ENCODE results near the gene RAI14. TPM values are rescaled to one million over a fixed set of nuclear protein-coding genes. Genes with fewer than 3 reads are reported as not detected.

Gene RAI14
- total RNA-seq, 1 donor from 2014 or later: 127 TPM

- H3K36me3 Mint-ChIP-seq (ENCODE audit: low read depth, unreplicated experiment): no peaks in the 10 kb centered on the region
- no peak for DNase-seq (ENCODE audit: low spot score)
- no peak overlapping the region for H3K4me3 Mint-ChIP-seq (ENCODE audit: unreplicated experiment)
- H3K4me1 Mint-ChIP-seq (ENCODE audit: unreplicated experiment): peaks cover 8% of the 10 kb centered on the region
- no peak for TF ChIP-seq CTCF (IDR thresholded peaks at IDR 0.05; ENCODE audit: unreplicated experiment)
- no peak overlapping the region for H3K27ac Mint-ChIP-seq (ENCODE audit: unreplicated experiment)
- no peaks in the 10 kb centered on the region for H3K9me3 Mint-ChIP-seq (ENCODE audit: unreplicated experiment)
- no peaks in the 10 kb centered on the region for H3K27me3 Mint-ChIP-seq (ENCODE audit: unreplicated experiment)
Observed at GRCh38 chr5:34626036-34626435, 30.1 kb upstream of the RAI14 start.

- no peak overlapping the region for H3K4me3 Mint-ChIP-seq (ENCODE audit: unreplicated experiment)
- peaks cover 8% of the 10 kb centered on the region for H3K4me1 Mint-ChIP-seq (ENCODE audit: unreplicated experiment)
- no peak for DNase-seq (ENCODE audit: low spot score)
- no peaks in the 10 kb centered on the region for H3K9me3 Mint-ChIP-seq (ENCODE audit: unreplicated experiment)
- no peaks in the 10 kb centered on the region for H3K36me3 Mint-ChIP-seq (ENCODE audit: low read depth, unreplicated experiment)
- no peaks in the 10 kb centered on the region for H3K27me3 Mint-ChIP-seq (ENCODE audit: unreplicated experiment)
- no peak overlapping the region for H3K27ac Mint-ChIP-seq (ENCODE audit: unreplicated experiment)
- no peak for TF ChIP-seq CTCF (IDR thresholded peaks at IDR 0.05; ENCODE audit: unreplicated experiment)
Observed at GRCh38 chr5:34626751-34627150, 29.4 kb upstream of the RAI14 start.

- no peak for TF ChIP-seq CTCF (IDR thresholded peaks at IDR 0.05; ENCODE audit: unreplicated experiment)
- no peak for DNase-seq (ENCODE audit: low spot score)
- no peaks in the 10 kb centered on the region for H3K27me3 Mint-ChIP-seq (ENCODE audit: unreplicated experiment)
- H3K4me1 Mint-ChIP-seq (ENCODE audit: unreplicated experiment): peaks cover 8% of the 10 kb centered on the region
- H3K27ac Mint-ChIP-seq (ENCODE audit: unreplicated experiment): no peak overlapping the region
- H3K4me3 Mint-ChIP-seq (ENCODE audit: unreplicated experiment): no peak overlapping the region
- no peaks in the 10 kb centered on the region for H3K9me3 Mint-ChIP-seq (ENCODE audit: unreplicated experiment)
- no peaks in the 10 kb centered on the region for H3K36me3 Mint-ChIP-seq (ENCODE audit: low read depth, unreplicated experiment)
Observed at GRCh38 chr5:34627794-34628193, 28.3 kb upstream of the RAI14 start.

- Mint-ChIP-seq H3K4me1 (ENCODE audit: unreplicated experiment) (peaks cover 8% of the 10 kb centered on the region), H3K27ac (ENCODE audit: unreplicated experiment) (no peak overlapping the region), H3K9me3 (ENCODE audit: unreplicated experiment) (no peaks in the 10 kb centered on the region), H3K27me3 (ENCODE audit: unreplicated experiment) (no peaks in the 10 kb centered on the region), H3K36me3 (ENCODE audit: low read depth, unreplicated experiment) (no peaks in the 10 kb centered on the region), H3K4me3 (ENCODE audit: unreplicated experiment) (no peak overlapping the region)
- TF ChIP-seq CTCF (IDR thresholded peaks at IDR 0.05; ENCODE audit: unreplicated experiment): no peak
- no peak for DNase-seq (ENCODE audit: low spot score)
Observed at GRCh38 chr5:34628373-34628772, 27.8 kb upstream of the RAI14 start.

GRCh38 chr5:34630596-34630995 is 25.5 kb upstream of the RAI14 start:
- no peaks in the 10 kb centered on the region for H3K36me3 Mint-ChIP-seq (ENCODE audit: low read depth, unreplicated experiment)
- TF ChIP-seq CTCF (IDR thresholded peaks at IDR 0.05; ENCODE audit: unreplicated experiment): no peak
- no peak overlapping the region for H3K27ac Mint-ChIP-seq (ENCODE audit: unreplicated experiment)
- no peaks in the 10 kb centered on the region for H3K9me3 Mint-ChIP-seq (ENCODE audit: unreplicated experiment)
- no peak for DNase-seq (ENCODE audit: low spot score)
- H3K27me3 Mint-ChIP-seq (ENCODE audit: unreplicated experiment): peaks cover 1% of the 10 kb centered on the region
- no peak overlapping the region for H3K4me3 Mint-ChIP-seq (ENCODE audit: unreplicated experiment)
- peaks cover 6% of the 10 kb centered on the region for H3K4me1 Mint-ChIP-seq (ENCODE audit: unreplicated experiment)
